Colon (tissue), 2 donors: ENCODE measurements around the gene COX20.
"Not testable (repeated sequence)": the region's sequence is repeated elsewhere in the genome, so short reads cannot be mapped to it uniquely, and the experiment has no call there.

ENCODE experiments used
- FAIRE-seq: peaks from 2 replicates; lab custom pipeline; 2012; peaks lifted over from hg19 to GRCh38; lab: Jason Lieb, UNC
- donor health status: control.
- donor health status: control.

Gene COX20, protein sequence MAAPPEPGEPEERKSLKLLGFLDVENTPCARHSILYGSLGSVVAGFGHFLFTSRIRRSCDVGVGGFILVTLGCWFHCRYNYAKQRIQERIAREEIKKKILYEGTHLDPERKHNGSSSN

GRCh38 chr1:244835276-244836134 is at the start of gene COX20:
Gene COX20, plus strand, starts transcription at chr1:244835658. Its CDS starts 57 bp downstream, at chr1:244835715.
- FAIRE-seq, result no peak

GRCh38 chr1:244788493-244789275 is 46.8 kb upstream of the COX20 start:
- FAIRE-seq, result no peak

- no peak for FAIRE-seq
Measured at GRCh38 chr1:244789276-244789580, 46.2 kb upstream of the COX20 start.

DNA sequence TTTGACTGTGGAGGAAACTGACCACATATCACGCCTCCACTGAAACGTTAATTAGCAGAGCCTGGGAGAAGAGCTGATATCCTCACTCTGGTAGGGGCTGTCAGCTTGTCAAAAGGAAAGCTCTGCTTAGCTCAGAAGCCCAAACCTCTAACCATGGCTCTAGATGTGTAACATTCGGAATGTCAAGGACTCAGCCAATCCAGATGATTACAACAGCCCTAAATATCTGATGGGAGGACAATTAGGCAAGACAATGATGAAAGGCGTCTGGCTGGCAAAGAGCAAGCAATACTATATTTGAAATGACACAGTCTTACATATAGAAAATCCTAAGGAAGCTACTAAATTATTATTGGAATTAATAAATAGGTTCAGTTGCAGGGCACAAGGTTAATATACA is 45.7 kb upstream of the COX20 start:
- no peak for FAIRE-seq

DNA sequence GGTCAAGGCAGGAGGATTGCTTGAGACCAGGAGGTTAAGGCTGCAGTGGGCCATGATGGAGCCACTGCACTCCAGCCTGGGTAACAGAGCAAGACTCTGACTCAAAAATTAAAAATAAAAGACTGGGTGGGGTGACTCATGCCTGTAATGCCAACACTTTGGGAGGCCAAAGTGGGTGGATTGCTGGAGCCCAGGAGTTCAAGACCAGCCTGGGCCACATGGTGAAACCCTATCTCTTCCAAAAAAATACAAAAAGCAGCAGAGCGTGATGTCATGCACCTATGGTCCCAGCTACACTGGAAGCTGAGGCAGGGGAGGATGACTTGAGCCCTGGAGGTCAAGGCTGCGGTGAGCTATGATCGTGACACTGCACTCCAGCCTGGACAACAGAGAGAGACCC is 44.4 kb upstream of the COX20 start:
- no peak for FAIRE-seq

DNA sequence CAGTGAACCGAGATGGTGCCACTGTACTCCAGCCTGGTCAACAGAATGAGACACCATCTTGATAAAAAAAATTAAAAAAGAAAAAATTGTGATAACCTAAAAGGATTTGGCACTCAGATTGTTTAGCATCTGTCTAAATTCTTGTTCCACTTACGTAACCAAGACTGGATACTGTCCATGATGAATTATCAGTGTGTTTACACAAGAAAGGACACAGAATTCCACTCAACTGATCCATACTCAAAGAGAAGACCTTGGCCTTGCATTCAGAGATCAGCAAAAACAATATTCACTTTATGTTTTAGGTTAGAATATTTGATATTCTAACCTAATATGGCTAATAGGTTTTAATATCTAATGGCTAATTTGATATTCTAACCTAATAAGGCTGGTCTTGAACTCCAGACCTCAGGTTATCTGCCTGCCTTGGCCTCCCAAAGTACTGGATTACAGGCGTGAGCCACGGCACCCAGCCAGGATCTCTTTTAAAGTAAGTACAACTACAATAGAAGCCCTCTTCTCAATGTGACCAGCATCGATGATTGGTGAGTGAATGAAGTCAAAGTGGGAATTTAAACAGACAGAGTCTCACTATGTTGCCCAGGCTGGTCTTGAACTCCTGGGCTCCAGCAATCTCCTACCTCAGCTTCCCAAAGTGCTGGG is 43.1 kb upstream of the COX20 start:
- no peak for FAIRE-seq

- FAIRE-seq, result no peak
Measured at GRCh38 chr1:244794071-244794470, 41.4 kb upstream of the COX20 start.

DNA sequence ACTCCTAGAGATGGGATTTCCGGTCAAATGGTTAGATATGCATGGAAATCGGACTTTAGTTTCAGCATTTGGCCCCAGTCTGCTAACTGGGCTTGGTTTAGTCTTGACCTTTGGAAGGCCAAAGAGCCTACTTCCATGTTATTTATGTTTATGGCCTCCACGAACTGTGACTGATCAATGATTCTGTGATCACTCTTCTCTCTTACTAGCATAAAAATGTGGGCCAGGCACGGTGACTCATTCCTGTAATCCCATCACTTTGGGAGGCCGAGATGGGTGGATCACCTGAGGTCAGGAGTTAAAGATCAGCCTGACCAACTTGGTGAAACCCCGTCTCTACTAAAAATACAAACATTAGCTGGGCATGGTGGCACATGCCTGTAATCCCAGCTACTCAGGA is 40.9 kb upstream of the COX20 start:
- not testable (repeated sequence) for FAIRE-seq

- no peak for FAIRE-seq
Measured at GRCh38 chr1:244796719-244797406, 38.6 kb upstream of the COX20 start.

- FAIRE-seq, result no peak
Measured at GRCh38 chr1:244800821-244801220, 34.6 kb upstream of the COX20 start.

DNA sequence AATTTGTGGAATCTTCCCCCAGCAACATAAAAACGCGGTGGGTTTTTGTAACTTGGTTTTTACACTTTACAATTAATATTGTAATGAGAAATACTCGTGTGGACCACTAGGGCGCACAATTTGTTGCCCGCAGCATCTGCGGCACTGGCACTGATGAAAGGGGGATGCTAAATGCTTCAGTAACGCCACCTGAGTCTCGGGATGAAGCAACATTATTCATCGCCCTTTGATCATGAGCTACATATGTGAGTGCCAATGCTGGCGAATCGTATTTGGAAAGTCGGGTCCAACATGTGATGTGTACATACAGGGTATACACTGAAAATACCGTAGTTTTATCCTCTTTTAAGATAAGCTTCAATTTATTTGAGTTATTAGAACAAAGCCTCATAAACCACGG is 34.2 kb upstream of the COX20 start:
- no peak for FAIRE-seq

DNA sequence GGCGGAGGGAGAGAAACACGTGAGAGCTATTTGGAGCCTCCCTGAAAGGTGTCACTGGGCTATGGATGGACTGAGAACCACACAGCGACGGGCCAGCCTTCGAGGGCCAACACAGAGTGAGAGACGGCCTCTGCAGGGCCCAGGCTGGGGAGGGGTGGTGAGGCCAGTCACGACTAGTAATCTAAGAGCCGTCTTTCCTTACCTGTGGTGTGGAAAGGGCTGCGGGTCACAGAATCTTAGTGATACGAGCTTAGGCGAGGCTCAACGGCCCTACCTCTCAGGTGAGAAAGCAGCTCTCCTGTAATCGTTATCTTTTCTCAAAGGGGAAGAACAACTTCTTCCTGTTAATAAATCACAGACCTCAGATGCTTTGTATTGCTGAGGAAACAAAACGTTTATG is 33.4 kb upstream of the COX20 start:
- FAIRE-seq, result no peak

DNA sequence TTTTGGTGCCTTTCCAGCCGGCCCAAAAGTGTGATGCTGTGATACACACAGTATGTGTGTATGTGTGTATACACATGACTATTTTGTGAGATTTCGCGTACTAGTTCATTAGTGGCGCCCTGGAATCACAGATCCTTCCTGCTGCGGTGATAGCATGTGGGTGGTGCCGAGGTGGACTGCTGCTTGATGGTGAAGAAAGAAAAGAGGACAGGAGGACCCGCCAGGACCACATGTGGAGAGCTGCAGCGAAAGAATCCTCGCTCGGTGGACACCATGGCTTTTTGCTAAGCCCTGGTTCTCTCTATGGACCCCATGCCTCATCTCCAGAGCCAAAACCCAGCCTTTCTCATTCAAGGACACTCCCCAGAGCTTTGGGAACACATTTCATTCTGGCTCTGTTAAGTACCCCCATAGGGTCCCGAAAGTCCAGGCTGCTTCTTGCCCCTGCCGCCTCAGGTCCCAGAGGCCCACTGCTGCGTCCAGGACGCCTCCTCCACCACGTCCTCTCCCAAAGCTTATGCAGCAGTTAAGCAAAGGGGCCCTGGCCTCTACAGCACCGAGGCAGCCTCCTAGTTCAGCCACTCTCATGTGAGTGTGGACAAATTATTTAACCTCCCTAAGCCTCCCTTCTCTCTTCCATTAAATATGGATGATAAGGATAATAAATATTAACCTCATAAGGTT is 32.8 kb upstream of the COX20 start:
- no peak for FAIRE-seq

DNA sequence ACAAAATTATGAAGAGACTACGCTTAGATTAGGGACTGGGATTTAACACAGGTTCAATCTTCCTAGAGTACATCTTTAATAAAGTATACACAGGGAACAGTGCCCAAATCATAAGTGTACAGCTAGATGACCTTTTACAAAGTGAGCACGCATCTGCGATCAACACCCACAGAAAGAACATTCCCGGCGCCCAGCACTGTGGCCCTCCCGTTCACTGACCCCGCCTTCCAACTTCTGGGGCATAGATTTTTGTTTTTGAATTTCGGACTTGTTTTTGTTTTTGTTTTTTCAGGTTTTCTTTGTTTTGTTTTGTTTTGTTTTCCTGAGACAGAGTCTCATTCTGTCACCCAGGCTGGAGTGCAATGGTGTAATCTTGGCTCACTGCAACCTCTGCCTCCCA is 30.6 kb upstream of the COX20 start:
- FAIRE-seq, result no peak

- FAIRE-seq, result no peak
Measured at GRCh38 chr1:244807138-244807537, 28.3 kb upstream of the COX20 start.

- FAIRE-seq, result no peak
Measured at GRCh38 chr1:244810221-244810620, 25.2 kb upstream of the COX20 start.

GRCh38 chr1:244813327-244813726 is 22.1 kb upstream of the COX20 start:
- no peak for FAIRE-seq

DNA sequence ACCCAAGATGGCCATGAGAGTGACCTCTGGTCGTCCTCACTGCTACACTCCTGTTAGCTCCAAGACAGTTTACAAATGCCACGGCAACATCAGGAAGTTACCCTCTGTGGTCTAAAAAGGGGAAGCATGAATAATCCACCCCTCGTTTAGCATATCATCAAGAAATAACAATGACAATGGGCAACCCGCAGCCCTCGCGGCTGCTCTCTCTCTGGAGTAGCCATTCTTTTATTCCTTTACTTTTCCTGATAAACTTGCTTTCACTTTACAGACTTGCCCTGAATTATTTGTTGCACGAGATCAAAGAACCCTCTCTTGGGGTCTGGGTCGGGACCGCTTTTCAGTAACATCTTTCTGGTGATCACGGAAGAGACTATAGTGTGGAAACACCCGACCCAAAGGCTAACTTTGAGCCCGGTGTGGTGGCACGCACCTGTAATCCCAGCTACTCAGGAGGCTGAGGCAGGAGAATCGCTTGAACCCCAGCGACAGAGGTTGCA is 19.8 kb upstream of the COX20 start:
- FAIRE-seq, result no peak

DNA sequence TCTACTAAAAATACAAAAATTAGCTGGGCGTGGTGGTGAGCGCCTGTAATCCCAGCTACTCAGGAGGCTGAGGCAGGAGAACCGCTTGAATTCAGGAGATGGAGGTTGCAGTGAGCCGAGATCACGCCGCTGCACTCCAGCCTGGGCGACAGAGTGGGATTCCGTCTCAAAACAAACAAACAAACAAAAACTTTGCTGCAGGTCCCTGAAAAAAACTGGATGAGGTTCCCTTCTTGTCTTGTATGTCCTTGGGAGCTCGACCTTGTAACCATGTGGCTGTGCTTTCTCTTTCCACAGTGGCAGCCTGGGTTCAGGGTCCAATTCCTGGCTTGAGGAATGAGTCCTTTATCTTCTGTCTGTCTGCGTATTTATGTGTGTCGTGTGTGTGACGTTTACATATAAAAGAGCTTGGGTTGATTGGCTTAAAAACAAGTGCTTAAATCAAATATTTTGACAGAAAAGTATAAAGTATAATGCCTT is 18.0 kb upstream of the COX20 start:
- FAIRE-seq, result no peak

GRCh38 chr1:244820131-244820530 is 15.3 kb upstream of the COX20 start:
- FAIRE-seq, result no peak

GRCh38 chr1:244821134-244821533 is 14.3 kb upstream of the COX20 start:
- FAIRE-seq, result no peak
